SU-DHL-6 (cell line): ENCODE measurements around the gene FNIP2.

Experiments
- H2AFZ ChIP-seq: fragments of 200-600 bp; sonication (generic); 2 replicates; pipeline ENCODE4 v1.6.1; 2014; ENCODE audit warnings: low read depth, mild to moderate bottlenecking, moderate library complexity, mixed read lengths, antibody characterized with exemption, low read length; ENCODE audit not compliant: severe bottlenecking
- H3F3A ChIP-seq: fragments of 200-600 bp; shearing (Covaris generic); 2 replicates; pipeline ENCODE4 v1.6.0; 2016; ENCODE audit warnings: antibody characterized with exemption, mild to moderate bottlenecking; ENCODE audit not compliant: insufficient read depth
- H3K27ac ChIP-seq: fragments of 200-600 bp; sonication (generic); 2 replicates; pipeline ENCODE4 v1.5.1; 2016; ENCODE audit warnings: low read depth, mild to moderate bottlenecking, low read length, moderate library complexity, mixed read lengths
- H3K27me3 ChIP-seq: fragments of 200-600 bp; sonication (generic), shearing (Covaris generic); 2 replicates; pipeline ENCODE4 v1.6.0; 2014; ENCODE audit warnings: mild to moderate bottlenecking, low read length
- H3K36me3 ChIP-seq: fragments of 200-600 bp; sonication (generic); 2 replicates; pipeline ENCODE4 v1.6.1; 2014; ENCODE audit warnings: mild to moderate bottlenecking, low read length, mixed read lengths
- H3K4me2 ChIP-seq: fragments of 300-600, 200-600 bp; shearing (Covaris generic), sonication (generic); 2 replicates; pipeline ENCODE4 v1.6.0; 2014; ENCODE audit warnings: low read length, low read depth, mild to moderate bottlenecking; ENCODE audit not compliant: poor library complexity, severe bottlenecking
- H3K4me3 ChIP-seq: fragments of 200-600 bp; sonication (generic); 2 replicates; pipeline ENCODE4 v1.5.1; 2014; ENCODE audit warnings: antibody characterized with exemption, low read length, mild to moderate bottlenecking, mixed read lengths; ENCODE audit not compliant: insufficient read depth, poor library complexity, severe bottlenecking
- H3K79me2 ChIP-seq: fragments of 200-600 bp; sonication (generic); 2 replicates; pipeline ENCODE4 v1.6.1; 2014; ENCODE audit warnings: mild to moderate bottlenecking, low read length, moderate library complexity; ENCODE audit not compliant: insufficient read depth
- H3K9ac ChIP-seq: fragments of 200-600 bp; sonication (generic); 2 replicates; pipeline ENCODE4 v1.7.0; 2014; ENCODE audit warnings: mild to moderate bottlenecking, low read length
- H3K9me2 ChIP-seq: fragments of 200-600 bp; sonication (generic); replicated peaks from 2 replicates; pipeline ENCODE4 v1.6.1; 2014; ENCODE audit warnings: low read length; ENCODE audit not compliant: insufficient read depth
- H3K9me3 ChIP-seq: fragments of 200-600 bp; sonication (generic); 2 replicates; pipeline ENCODE4 v1.6.1; 2014; ENCODE audit warnings: low read length, mixed read lengths; ENCODE audit not compliant: insufficient read depth
- H4K20me1 ChIP-seq: fragments of 200-600 bp; sonication (generic); 2 replicates; pipeline ENCODE4 v1.6.1; 2014; ENCODE audit warnings: low read depth, mild to moderate bottlenecking, antibody characterized with exemption, low read length, moderate library complexity, mixed read lengths
- CTCF ChIP-seq: fragments of 200-600 bp; sonication (generic); IDR thresholded peaks from one replicate; pipeline ENCODE4 v1.5.1; 2017; ENCODE audit warnings: antibody characterized with exemption, mild to moderate bottlenecking, low read length, moderate library complexity; ENCODE audit not compliant: insufficient read depth, poor library complexity, severe bottlenecking
- EZH2phosphoT487 ChIP-seq: fragments of 200-600 bp; sonication (generic), shearing (Covaris generic); conservative IDR thresholded peaks from 2 replicates; pipeline ENCODE4 v1.6.1; 2018; ENCODE audit warnings: mild to moderate bottlenecking, antibody characterized with exemption, low read length, moderate library complexity, mixed read lengths

The FNIP2 gene

GRCh38 chr4:158781963-158782362, 13.1 kb downstream of the FNIP2 start:
- no peak overlapping the region for H3K27ac ChIP-seq
- H3K79me2 ChIP-seq: no peaks in the 10 kb centered on the region
- no peak overlapping the region for H3K4me2 ChIP-seq

GRCh38 chr4:158782551-158783360, 13.9 kb downstream of the FNIP2 start:
- H3K9me3 ChIP-seq: no peaks in the 10 kb centered on the region
- no peak overlapping the region for H3K27ac ChIP-seq
- H4K20me1 ChIP-seq: 0 out of 2 replicates have a peak, but pooled peaks cover 3% of the 10 kb centered on the region
- no peak overlapping the region for H3K4me2 ChIP-seq
- H3K4me3 ChIP-seq: no peak overlapping the region
- H3K9me2 ChIP-seq: no peaks in the 10 kb centered on the region
- no peak overlapping the region for H3K9ac ChIP-seq
- H3K79me2 ChIP-seq: no peaks in the 10 kb centered on the region
- no peaks in the 10 kb centered on the region for H3K36me3 ChIP-seq
- no peak for TF ChIP-seq EZH2phosphoT487
- TF ChIP-seq CTCF: no peak
- no peaks in the 10 kb centered on the region for H3F3A ChIP-seq
- no peaks in the 10 kb centered on the region for H3K27me3 ChIP-seq
- no peak overlapping the region for H2AFZ ChIP-seq

More at GRCh38 chr4:158781963-158782362, 13.1 kb downstream of the FNIP2 start:
- H3K9ac ChIP-seq: no peak overlapping the region
- no peak overlapping the region for H2AFZ ChIP-seq
- H3F3A ChIP-seq: no peaks in the 10 kb centered on the region
- H3K9me3 ChIP-seq: no peaks in the 10 kb centered on the region
- H3K36me3 ChIP-seq: no peaks in the 10 kb centered on the region
- 0 out of 2 replicates have a peak, but pooled peaks cover 2% of the 10 kb centered on the region for H4K20me1 ChIP-seq
- TF ChIP-seq EZH2phosphoT487 (no peak), CTCF (no peak)
- H3K27me3 ChIP-seq: no peaks in the 10 kb centered on the region
- no peaks in the 10 kb centered on the region for H3K9me2 ChIP-seq
- no peak overlapping the region for H3K4me3 ChIP-seq

DNA sequence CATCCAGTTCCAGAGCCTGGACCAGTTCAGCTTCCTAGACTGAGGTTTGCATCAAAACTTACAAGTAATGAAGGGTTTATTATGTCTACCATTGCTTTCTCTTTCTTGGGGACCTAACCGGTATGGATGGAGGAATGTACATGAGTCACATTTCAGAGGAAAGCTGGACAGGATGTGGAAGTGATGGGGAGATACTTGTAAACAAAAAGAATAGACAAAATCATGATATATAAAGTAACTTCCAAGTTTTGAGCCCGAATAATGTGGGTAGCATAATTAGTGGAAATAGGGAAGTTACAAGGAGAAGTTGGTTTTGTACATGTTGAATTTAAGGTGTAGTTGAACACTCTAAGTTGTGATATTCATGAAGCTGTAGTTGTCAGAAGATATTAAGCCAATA, 15.0 kb downstream of the FNIP2 start:
- no peaks in the 10 kb centered on the region for H3K9me2 ChIP-seq
- H3K27me3 ChIP-seq: no peaks in the 10 kb centered on the region
- no peak overlapping the region for H3K4me2 ChIP-seq

More for the DNA sequence above, 15.0 kb downstream of the FNIP2 start:
- Histone ChIP-seq H3K79me2 (no peaks in the 10 kb centered on the region), H3K27ac (no peak overlapping the region), H3K36me3 (no peaks in the 10 kb centered on the region), H2AFZ (no peak overlapping the region), H4K20me1 (0 out of 2 replicates have a peak, but pooled peaks cover 3% of the 10 kb centered on the region), H3K9ac (no peak overlapping the region), H3K9me3 (no peaks in the 10 kb centered on the region), H3K4me3 (no peak overlapping the region), H3F3A (no peaks in the 10 kb centered on the region)
- TF ChIP-seq EZH2phosphoT487 (no peak), CTCF (no peak)
